ENCODE results near the gene GJC2. TPM values are rescaled to one million over a fixed set of nuclear protein-coding genes. Genes with fewer than 3 reads are reported as not detected.

Gene GJC2
- polyA plus RNA-seq, 2 of the 4 experiments (the other 2 are of a cell fraction): 0.09 to 0.48 TPM

- DNase-seq (ENCODE audit: low read depth in 1 of 2, low spot score in 1 of 2): no peak
- ATAC-seq: no peak
- POLR2A ChIA-PET: interaction anchor here (0.6 to 1.8 kb wide), 4 partner anchors 11 to 397 kb away, joined by 3 to 6 read pairs (median 4); partner anchors contain the start of genes GUK1 and IBA57
- Histone ChIP-seq H3K4me1 (peaks cover 12% of the 10 kb centered on the region; the same call in 2 of the 3 replicates), H3K4me2 (peak overlapping the region; percentile 84), H3K27ac (peak overlapping the region; percentile 86 to 94), H3K4me3 (peak overlapping the region; percentile 98), H3K9me3 (no peaks in the 10 kb centered on the region)
- 66% methylated on average over 14 of the region's 15 CpGs for WGBS (ENCODE audit: missing lambda C conversion rate)
- no peak for TF ChIP-seq SREBF2 (IDR thresholded peaks at IDR 0.05)
- TF ChIP-seq, protein P1, sequence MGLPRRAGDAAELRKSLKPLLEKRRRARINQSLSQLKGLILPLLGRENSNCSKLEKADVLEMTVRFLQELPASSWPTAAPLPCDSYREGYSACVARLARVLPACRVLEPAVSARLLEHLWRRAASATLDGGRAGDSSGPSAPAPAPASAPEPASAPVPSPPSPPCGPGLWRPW (IDR thresholded peaks at IDR 0.05): no peak
- TF ChIP-seq, protein P2, sequence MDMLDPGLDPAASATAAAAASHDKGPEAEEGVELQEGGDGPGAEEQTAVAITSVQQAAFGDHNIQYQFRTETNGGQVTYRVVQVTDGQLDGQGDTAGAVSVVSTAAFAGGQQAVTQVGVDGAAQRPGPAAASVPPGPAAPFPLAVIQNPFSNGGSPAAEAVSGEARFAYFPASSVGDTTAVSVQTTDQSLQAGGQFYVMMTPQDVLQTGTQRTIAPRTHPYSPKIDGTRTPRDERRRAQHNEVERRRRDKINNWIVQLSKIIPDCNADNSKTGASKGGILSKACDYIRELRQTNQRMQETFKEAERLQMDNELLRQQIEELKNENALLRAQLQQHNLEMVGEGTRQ (IDR thresholded peaks at IDR 0.05): no peak
- TF ChIP-seq KDM5A (IDR thresholded peaks at IDR 0.05): no peak
- no peak for TF ChIP-seq TP53 (CRISPR knock-in tag; IDR thresholded peaks at IDR 0.05)
- no peak for TF ChIP-seq HDAC2 (IDR thresholded peaks at IDR 0.05)
- TF ChIP-seq CEBPB (IDR thresholded peaks at IDR 0.05): no peak
- TF ChIP-seq REST (IDR thresholded peaks at IDR 0.05): no peak
- no peak for TF ChIP-seq BHLHE40 (IDR thresholded peaks at IDR 0.05; ENCODE audit: low read depth, low read length)
- no peak for TF ChIP-seq ELK1 (IDR thresholded peaks at IDR 0.05; ENCODE audit: low read depth, low read length)
- TF ChIP-seq HOXB5 (CRISPR knock-in tag; IDR thresholded peaks at IDR 0.05): no peak
- TF ChIP-seq NFE2L2 (conservative IDR thresholded peaks at IDR 0.05; ENCODE audit: low read length): no peak
- no peak for TF ChIP-seq KDM1A (IDR thresholded peaks at IDR 0.05; ENCODE audit: low read depth)
- TF ChIP-seq, protein P3, sequence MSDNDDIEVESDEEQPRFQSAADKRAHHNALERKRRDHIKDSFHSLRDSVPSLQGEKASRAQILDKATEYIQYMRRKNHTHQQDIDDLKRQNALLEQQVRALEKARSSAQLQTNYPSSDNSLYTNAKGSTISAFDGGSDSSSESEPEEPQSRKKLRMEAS (IDR thresholded peaks at IDR 0.05): no peak
- no peak for TF ChIP-seq EHF (CRISPR knock-in tag; IDR thresholded peaks at IDR 0.05)
- TF ChIP-seq JUNB (IDR thresholded peaks at IDR 0.05): no peak
- no peak for FAIRE-seq
- CTCF ChIA-PET: interaction anchor here (0.8 to 2.4 kb wide), 6 partner anchors 17 to 406 kb away, joined by 3 to 23 read pairs (median 4); partner anchors contain the start of gene WNT3A
Observed at GRCh38 chr1:228109962-228110488, 39.7 kb upstream of the GJC2 start.

DNA sequence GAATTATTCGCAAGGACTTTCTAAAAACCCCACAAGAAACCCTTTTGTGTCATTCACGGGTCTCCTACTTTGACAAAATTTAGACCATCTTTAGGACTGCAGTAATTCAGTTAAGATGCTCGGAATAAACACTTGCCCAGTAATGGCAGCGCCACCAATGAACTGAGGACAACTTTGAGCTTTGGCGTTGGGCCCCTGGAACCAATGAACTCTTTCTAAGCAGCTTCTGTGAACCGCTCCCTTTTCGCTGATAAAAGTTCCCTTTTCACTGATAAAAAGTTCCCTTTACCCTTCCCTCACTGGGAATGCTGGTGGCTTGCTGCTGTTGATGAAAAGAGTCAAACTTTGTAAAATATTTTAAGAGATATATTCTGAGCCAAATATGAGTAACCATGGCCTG, 39.2 kb upstream of the GJC2 start:
- POLR2A ChIA-PET: interaction anchor here (1.2 to 1.8 kb wide), 2 partner anchors 10 to 55 kb away, joined by 4 to 6 read pairs; partner anchors contain the start of gene IBA57
- TF ChIP-seq FOSB (CRISPR knock-in tag; IDR thresholded peaks at IDR 0.05) (no peak), RCOR1 (IDR thresholded peaks at IDR 0.05; ENCODE audit: low read depth, low read length) (no peak), REST (IDR thresholded peaks at IDR 0.05) (no peak), BHLHE40 (IDR thresholded peaks at IDR 0.05; ENCODE audit: low read depth, low read length) (no peak), KDM5A (IDR thresholded peaks at IDR 0.05) (no peak), CHD2 (IDR thresholded peaks at IDR 0.05; ENCODE audit: low read length, partially characterized antibody) (no peak), SMC3 (IDR thresholded peaks at IDR 0.05) (no peak), CEBPB (IDR thresholded peaks at IDR 0.05) (no peak), MYC (IDR thresholded peaks at IDR 0.05; ENCODE audit: borderline replicate concordance, low read length) (no peak), SREBF2 (IDR thresholded peaks at IDR 0.05) (no peak), HOXA7 (CRISPR knock-in tag; IDR thresholded peaks at IDR 0.05) (no peak), RARB (CRISPR knock-in tag; IDR thresholded peaks at IDR 0.05) (no peak), KDM1A (IDR thresholded peaks at IDR 0.05; ENCODE audit: low read depth) (no peak)
- TF ChIP-seq, protein P4, sequence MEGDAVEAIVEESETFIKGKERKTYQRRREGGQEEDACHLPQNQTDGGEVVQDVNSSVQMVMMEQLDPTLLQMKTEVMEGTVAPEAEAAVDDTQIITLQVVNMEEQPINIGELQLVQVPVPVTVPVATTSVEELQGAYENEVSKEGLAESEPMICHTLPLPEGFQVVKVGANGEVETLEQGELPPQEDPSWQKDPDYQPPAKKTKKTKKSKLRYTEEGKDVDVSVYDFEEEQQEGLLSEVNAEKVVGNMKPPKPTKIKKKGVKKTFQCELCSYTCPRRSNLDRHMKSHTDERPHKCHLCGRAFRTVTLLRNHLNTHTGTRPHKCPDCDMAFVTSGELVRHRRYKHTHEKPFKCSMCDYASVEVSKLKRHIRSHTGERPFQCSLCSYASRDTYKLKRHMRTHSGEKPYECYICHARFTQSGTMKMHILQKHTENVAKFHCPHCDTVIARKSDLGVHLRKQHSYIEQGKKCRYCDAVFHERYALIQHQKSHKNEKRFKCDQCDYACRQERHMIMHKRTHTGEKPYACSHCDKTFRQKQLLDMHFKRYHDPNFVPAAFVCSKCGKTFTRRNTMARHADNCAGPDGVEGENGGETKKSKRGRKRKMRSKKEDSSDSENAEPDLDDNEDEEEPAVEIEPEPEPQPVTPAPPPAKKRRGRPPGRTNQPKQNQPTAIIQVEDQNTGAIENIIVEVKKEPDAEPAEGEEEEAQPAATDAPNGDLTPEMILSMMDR (IDR thresholded peaks at IDR 0.05): no peak
- TF ChIP-seq, protein P3 (IDR thresholded peaks at IDR 0.05): no peak

More for the DNA sequence above, 39.2 kb upstream of the GJC2 start:
- peaks cover 12% of the 10 kb centered on the region; the same call in 2 of the 3 replicates for H3K4me1 ChIP-seq
- CTCF ChIA-PET: interaction anchor here (0.6 to 2.4 kb wide), 5 partner anchors 21 to 406 kb away, joined by 3 to 23 read pairs (median 3); partner anchors contain the start of gene IBA57
- H3K27ac ChIP-seq: no peak overlapping the region
- FAIRE-seq (no peak), ATAC-seq (no peak), DNase-seq (ENCODE audit: low read depth in 1 of 2, low spot score in 1 of 2) (no peak)
- H3K4me2 ChIP-seq: no peak overlapping the region; the same call in 2 of the 3 replicates
- H3K9me3 ChIP-seq: no peaks in the 10 kb centered on the region
- 92% methylated on average over 7 of the region's 7 CpGs for WGBS (ENCODE audit: missing lambda C conversion rate)
- no peak overlapping the region for H3K4me3 ChIP-seq

Measured in A549 (cell line).